K562 (cell line): ENCODE measurements around the gene TSC22D1. TPM values are rescaled to one million over a fixed set of nuclear protein-coding genes. Genes with fewer than 3 reads are reported as not detected.

Experiments
- E2F3 ChIP-seq: fragments of 250-450 bp; sonication (Bioruptor Pico); IDR thresholded peaks from 2 replicates; pipeline ENCODE4 v1.4.0; 2020; ENCODE audit warnings: mild to moderate bottlenecking
- NELFE ChIP-seq: IDR thresholded peaks from 2 replicates; pipeline ENCODE4 v1.6.1; 2011; ENCODE audit warnings: mild to moderate bottlenecking; ENCODE audit not compliant: insufficient read depth, insufficient read length
- polyA plus RNA-seq, 8 experiments: library from polyadenylated mRNA; depleted of rRNA in 4 of 8; stranded (reverse) in 5 of 8; unstranded in 3 of 8; fragments of >200 nt; fragmentation: Nextera tagmentation in 2 of 8; fragmentation: Illumina TruSeq in 1 of 8; extraction: Ambion mirVana in 2 of 8; extraction: Trizol in 1 of 8; gene quantifications; 2 replicates each; pipeline versions ENCODE4 v1.2.1 to v1.2.3, GENCODE V29; 2011 to 2014; ENCODE audit warnings: inconsistent platforms in 1 of 8, missing spikeins in 1 of 8
- total RNA-seq, 7 experiments: library from RNA; depleted of rRNA in 6 of 7; stranded (reverse); fragments of >200 nt in 6 of 7; fragmentation: Illumina TruSeq in 2 of 7; extraction: Trizol in 2 of 7; gene quantifications; 2 replicates each; pipeline versions ENCODE4 v1.2.1 to v1.2.3, GENCODE V29; 2011 to 2021; ENCODE audit warnings: low replicate concordance in 1 of 7
- TF ChIP-seq, protein P1 (sequence below): sonication (generic); formaldehyde crosslinking; IDR thresholded peaks from 2 replicates; pipeline ENCODE4 v1.8.0; 2023; ENCODE audit warnings: mild to moderate bottlenecking, missing genetic modification reagents
- TF ChIP-seq, protein P2 (sequence below): fragments of 450-650 bp; formaldehyde crosslinking; IDR thresholded peaks from 2 replicates; pipeline ENCODE4 v1.4.0; 2020; ENCODE audit warnings: mild to moderate bottlenecking, mixed read lengths
- TF ChIP-seq, protein P3 (sequence below): fragments of 450-650 bp; IDR thresholded peaks from 2 replicates; pipeline ENCODE4 v1.6.1; 2018; ENCODE audit warnings: mild to moderate bottlenecking, low read depth; ENCODE audit not compliant: partially characterized antibody

TSC22D1 gene
- total and polyA plus RNA-seq, 9 of the 15 experiments (the other 6 are each of a cell fraction or from before 2014, with no cell fraction given), result 2.6 to 19.8 (median 8.4) TPM

DNA sequence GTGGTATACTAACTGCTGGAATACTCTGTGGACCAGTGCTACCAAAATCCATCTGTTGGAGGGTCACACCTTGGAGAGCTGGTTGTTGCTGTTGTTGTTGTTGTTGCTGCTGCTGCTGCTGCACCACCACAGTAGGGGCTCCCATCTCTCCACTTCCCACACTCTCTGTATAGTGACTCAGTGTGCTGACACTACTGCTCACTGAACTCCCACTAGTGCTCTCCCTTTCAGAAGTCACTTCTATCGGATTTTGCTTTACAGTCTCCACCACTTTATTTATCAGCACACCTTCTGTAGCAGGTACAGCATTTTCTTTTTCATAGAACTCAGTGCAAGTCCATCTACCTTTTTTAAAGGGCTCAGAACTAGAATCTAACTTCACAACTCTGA is 1.7 kb downstream of the TSC22D1 start (continued):
- TF ChIP-seq, protein P1, sequence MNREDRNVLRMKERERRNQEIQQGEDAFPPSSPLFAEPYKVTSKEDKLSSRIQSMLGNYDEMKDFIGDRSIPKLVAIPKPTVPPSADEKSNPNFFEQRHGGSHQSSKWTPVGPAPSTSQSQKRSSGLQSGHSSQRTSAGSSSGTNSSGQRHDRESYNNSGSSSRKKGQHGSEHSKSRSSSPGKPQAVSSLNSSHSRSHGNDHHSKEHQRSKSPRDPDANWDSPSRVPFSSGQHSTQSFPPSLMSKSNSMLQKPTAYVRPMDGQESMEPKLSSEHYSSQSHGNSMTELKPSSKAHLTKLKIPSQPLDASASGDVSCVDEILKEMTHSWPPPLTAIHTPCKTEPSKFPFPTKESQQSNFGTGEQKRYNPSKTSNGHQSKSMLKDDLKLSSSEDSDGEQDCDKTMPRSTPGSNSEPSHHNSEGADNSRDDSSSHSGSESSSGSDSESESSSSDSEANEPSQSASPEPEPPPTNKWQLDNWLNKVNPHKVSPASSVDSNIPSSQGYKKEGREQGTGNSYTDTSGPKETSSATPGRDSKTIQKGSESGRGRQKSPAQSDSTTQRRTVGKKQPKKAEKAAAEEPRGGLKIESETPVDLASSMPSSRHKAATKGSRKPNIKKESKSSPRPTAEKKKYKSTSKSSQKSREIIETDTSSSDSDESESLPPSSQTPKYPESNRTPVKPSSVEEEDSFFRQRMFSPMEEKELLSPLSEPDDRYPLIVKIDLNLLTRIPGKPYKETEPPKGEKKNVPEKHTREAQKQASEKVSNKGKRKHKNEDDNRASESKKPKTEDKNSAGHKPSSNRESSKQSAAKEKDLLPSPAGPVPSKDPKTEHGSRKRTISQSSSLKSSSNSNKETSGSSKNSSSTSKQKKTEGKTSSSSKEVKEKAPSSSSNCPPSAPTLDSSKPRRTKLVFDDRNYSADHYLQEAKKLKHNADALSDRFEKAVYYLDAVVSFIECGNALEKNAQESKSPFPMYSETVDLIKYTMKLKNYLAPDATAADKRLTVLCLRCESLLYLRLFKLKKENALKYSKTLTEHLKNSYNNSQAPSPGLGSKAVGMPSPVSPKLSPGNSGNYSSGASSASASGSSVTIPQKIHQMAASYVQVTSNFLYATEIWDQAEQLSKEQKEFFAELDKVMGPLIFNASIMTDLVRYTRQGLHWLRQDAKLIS (CRISPR knock-in tag), result no peak
- no peak for TF ChIP-seq NELFE
- TF ChIP-seq, protein P2, sequence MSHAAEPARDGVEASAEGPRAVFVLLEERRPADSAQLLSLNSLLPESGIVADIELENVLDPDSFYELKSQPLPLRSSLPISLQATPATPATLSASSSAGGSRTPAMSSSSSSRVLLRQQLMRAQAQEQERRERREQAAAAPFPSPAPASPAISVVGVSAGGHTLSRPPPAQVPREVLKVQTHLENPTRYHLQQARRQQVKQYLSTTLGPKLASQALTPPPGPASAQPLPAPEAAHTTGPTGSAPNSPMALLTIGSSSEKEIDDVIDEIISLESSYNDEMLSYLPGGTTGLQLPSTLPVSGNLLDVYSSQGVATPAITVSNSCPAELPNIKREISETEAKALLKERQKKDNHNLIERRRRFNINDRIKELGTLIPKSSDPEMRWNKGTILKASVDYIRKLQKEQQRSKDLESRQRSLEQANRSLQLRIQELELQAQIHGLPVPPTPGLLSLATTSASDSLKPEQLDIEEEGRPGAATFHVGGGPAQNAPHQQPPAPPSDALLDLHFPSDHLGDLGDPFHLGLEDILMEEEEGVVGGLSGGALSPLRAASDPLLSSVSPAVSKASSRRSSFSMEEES, result no peak
- TF ChIP-seq, protein P3, sequence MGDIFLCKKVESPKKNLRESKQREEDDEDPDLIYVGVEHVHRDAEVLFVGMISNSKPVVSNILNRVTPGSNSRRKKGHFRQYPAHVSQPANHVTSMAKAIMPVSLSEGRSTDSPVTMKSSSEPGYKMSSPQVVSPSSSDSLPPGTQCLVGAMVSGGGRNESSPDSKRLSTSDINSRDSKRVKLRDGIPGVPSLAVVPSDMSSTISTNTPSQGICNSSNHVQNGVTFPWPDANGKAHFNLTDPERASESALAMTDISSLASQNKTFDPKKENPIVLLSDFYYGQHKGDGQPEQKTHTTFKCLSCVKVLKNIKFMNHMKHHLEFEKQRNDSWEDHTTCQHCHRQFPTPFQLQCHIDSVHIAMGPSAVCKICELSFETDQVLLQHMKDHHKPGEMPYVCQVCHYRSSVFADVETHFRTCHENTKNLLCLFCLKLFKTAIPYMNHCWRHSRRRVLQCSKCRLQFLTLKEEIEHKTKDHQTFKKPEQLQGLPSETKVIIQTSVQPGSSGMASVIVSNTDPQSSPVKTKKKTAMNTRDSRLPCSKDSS, result no peak
- TF ChIP-seq E2F3 (CRISPR knock-in tag), result no peak
